ENCODE results near the gene UGT1A7.

UGT1A7 gene

GRCh38 chr2:233758141-233758540 lies 76.4 kb downstream of the UGT1A7 start:
- DNase-seq (ENCODE audit: insufficient read length, low spot score) (no peak), FAIRE-seq (no peak)

GRCh38 chr2:233758849-233759248 lies 77.1 kb downstream of the UGT1A7 start:
- FAIRE-seq = no peak
- no peak for DNase-seq (ENCODE audit: insufficient read length, low spot score)

GRCh38 chr2:233760043-233760442 lies 78.3 kb downstream of the UGT1A7 start, which contains the start of gene UGT1A1:
Gene UGT1A1 (plus strand): TSS chr2:233760270. CDS start chr2:233760288, 18 bp downstream.
- no peak for FAIRE-seq

GRCh38 chr2:233761040-233761769 lies 79.5 kb downstream of the UGT1A7 start:
- DNase-seq (ENCODE audit: insufficient read length, low spot score) (no peak), FAIRE-seq (no peak)

More at GRCh38 chr2:233760043-233760442, 78.3 kb downstream of the UGT1A7 start, which contains the start of gene UGT1A1:
- no peak for DNase-seq (ENCODE audit: insufficient read length, low spot score)

- no peak for FAIRE-seq
- DNase-seq (ENCODE audit: insufficient read length, low spot score) = no peak
Measured at GRCh38 chr2:233764264-233764663, 82.6 kb downstream of the UGT1A7 start.

GRCh38 chr2:233764761-233765160 lies 83.1 kb downstream of the UGT1A7 start:
- DNase-seq (ENCODE audit: insufficient read length, low spot score) (no peak), FAIRE-seq (no peak)

GRCh38 chr2:233766416-233766815 lies 84.7 kb downstream of the UGT1A7 start:
- FAIRE-seq (no peak), DNase-seq (ENCODE audit: insufficient read length, low spot score) (no peak)

GRCh38 chr2:233768076-233768475 lies 86.4 kb downstream of the UGT1A7 start:
- FAIRE-seq (no peak), DNase-seq (ENCODE audit: insufficient read length, low spot score) (no peak)

GRCh38 chr2:233769260-233769659 lies 87.6 kb downstream of the UGT1A7 start:
- DNase-seq (ENCODE audit: insufficient read length, low spot score) = no peak
- FAIRE-seq = no peak

- FAIRE-seq (no peak), DNase-seq (ENCODE audit: insufficient read length, low spot score) (no peak)
Measured at GRCh38 chr2:233772153-233772552, 90.5 kb downstream of the UGT1A7 start.

- no peak for DNase-seq (ENCODE audit: insufficient read length, low spot score)
- FAIRE-seq = no peak
Measured at GRCh38 chr2:233772583-233772982, 90.9 kb downstream of the UGT1A7 start.

- no peak for DNase-seq (ENCODE audit: insufficient read length, low spot score)
- no peak for FAIRE-seq
Measured at GRCh38 chr2:233773854-233774253, 92.2 kb downstream of the UGT1A7 start.

- DNase-seq (ENCODE audit: insufficient read length, low spot score) = no peak
- no peak for FAIRE-seq
Measured at GRCh38 chr2:233775414-233775813, 93.7 kb downstream of the UGT1A7 start.

- no peak for FAIRE-seq
Measured at GRCh38 chr2:233778030-233778429, 96.3 kb downstream of the UGT1A7 start, which contains the start of gene MROH2A. Gene MROH2A (plus strand): TSS chr2:233778330. CDS start chr2:233779359, 1,029 bp downstream.

GRCh38 chr2:233779722-233780121 lies 98.0 kb downstream of the UGT1A7 start:
- FAIRE-seq = no peak
- DNase-seq (ENCODE audit: insufficient read length, low spot score) = no peak

More at GRCh38 chr2:233778030-233778429, 96.3 kb downstream of the UGT1A7 start, which contains the start of gene MROH2A:
- DNase-seq (ENCODE audit: insufficient read length, low spot score) = no peak

GRCh38 chr2:233780771-233781170 lies 99.1 kb downstream of the UGT1A7 start:
- FAIRE-seq (no peak), DNase-seq (ENCODE audit: insufficient read length, low spot score) (no peak)

GRCh38 chr2:233789554-233789953 lies 107.9 kb downstream of the UGT1A7 start:
- no peak for FAIRE-seq

GRCh38 chr2:233791151-233791882 lies 109.6 kb downstream of the UGT1A7 start:
- FAIRE-seq (no peak), DNase-seq (ENCODE audit: insufficient read length, low spot score) (no peak)

More at GRCh38 chr2:233789554-233789953, 107.9 kb downstream of the UGT1A7 start:
- DNase-seq (ENCODE audit: insufficient read length, low spot score) = no peak

- no peak for FAIRE-seq
- no peak for DNase-seq (ENCODE audit: insufficient read length, low spot score)
Measured at GRCh38 chr2:233791883-233792329, 110.2 kb downstream of the UGT1A7 start.

GRCh38 chr2:233792720-233793119 lies 111.0 kb downstream of the UGT1A7 start:
- FAIRE-seq (no peak), DNase-seq (ENCODE audit: insufficient read length, low spot score) (no peak)

- DNase-seq (ENCODE audit: insufficient read length, low spot score) (no peak), FAIRE-seq (no peak)
Measured at GRCh38 chr2:233793465-233794127, 111.9 kb downstream of the UGT1A7 start.

All from HTR-8/SVneo (cell line).